Measurements from ENCODE around the gene TBC1D22B.
"Not testable (repeated sequence)": the region's sequence is repeated elsewhere in the genome, so short reads cannot be mapped to it uniquely, and the experiment has no call there.

TBC1D22B gene

GRCh38 chr6:37323580-37323979 is 66.0 kb downstream of the TBC1D22B start:
- DNase-seq (ENCODE audit: low read depth), result no peak
- no peak overlapping the region for H3K4me3 ChIP-seq (ENCODE audit: low read depth, low read length)
- TF ChIP-seq POLR2A (IDR thresholded peaks at IDR 0.05; ENCODE audit: extremely low read depth, insufficient read length), result no peak
- TF ChIP-seq CTCF (IDR thresholded peaks at IDR 0.05; ENCODE audit: low read depth, low read length), result no peak
- TF ChIP-seq MAX (IDR thresholded peaks at IDR 0.05; ENCODE audit: low read depth, low read length), result no peak
- no peak for TF ChIP-seq MYC (IDR thresholded peaks at IDR 0.05; ENCODE audit: low read depth, low read length)

- peak; percentile 23 for DNase-seq (ENCODE audit: low read depth)
- no peak for TF ChIP-seq CTCF (IDR thresholded peaks at IDR 0.05; ENCODE audit: low read depth, low read length)
- TF ChIP-seq POLR2A (IDR thresholded peaks at IDR 0.05; ENCODE audit: extremely low read depth, insufficient read length), result no peak
- TF ChIP-seq MAX (IDR thresholded peaks at IDR 0.05; ENCODE audit: low read depth, low read length), result no peak
- no peak overlapping the region for H3K4me3 ChIP-seq (ENCODE audit: low read depth, low read length)
These were observed 66.8 kb downstream of the TBC1D22B start for GRCh38 chr6:37324131-37325033.

GRCh38 chr6:37330345-37330744 is 72.8 kb downstream of the TBC1D22B start:
- not testable (repeated sequence) for DNase-seq (ENCODE audit: low read depth); H3K4me3 ChIP-seq (ENCODE audit: low read depth, low read length)

GRCh38 chr6:37331047-37331446 is 73.5 kb downstream of the TBC1D22B start:
- TF ChIP-seq POLR2A (IDR thresholded peaks at IDR 0.05; ENCODE audit: extremely low read depth, insufficient read length) (no peak), MAX (IDR thresholded peaks at IDR 0.05; ENCODE audit: low read depth, low read length) (no peak), MYC (IDR thresholded peaks at IDR 0.05; ENCODE audit: low read depth, low read length) (no peak)
- no peak overlapping the region for H3K4me3 ChIP-seq (ENCODE audit: low read depth, low read length)
- DNase-seq (ENCODE audit: low read depth), result no peak

- TF ChIP-seq MYC (IDR thresholded peaks at IDR 0.05; ENCODE audit: low read depth, low read length), result no peak
- no peak for DNase-seq (ENCODE audit: low read depth)
- no peak overlapping the region for H3K4me3 ChIP-seq (ENCODE audit: low read depth, low read length)
These were observed 75.3 kb downstream of the TBC1D22B start for GRCh38 chr6:37332894-37333293.

- TF ChIP-seq CTCF (IDR thresholded peaks at IDR 0.05; ENCODE audit: low read depth, low read length) (no peak), MAX (IDR thresholded peaks at IDR 0.05; ENCODE audit: low read depth, low read length) (no peak), POLR2A (IDR thresholded peaks at IDR 0.05; ENCODE audit: extremely low read depth, insufficient read length) (no peak), MYC (IDR thresholded peaks at IDR 0.05; ENCODE audit: low read depth, low read length) (no peak)
- no peak overlapping the region for H3K4me3 ChIP-seq (ENCODE audit: low read depth, low read length)
- DNase-seq (ENCODE audit: low read depth), result no peak
These were observed 76.5 kb downstream of the TBC1D22B start for GRCh38 chr6:37334047-37334446.

- not testable (repeated sequence) for H3K4me3 ChIP-seq (ENCODE audit: low read depth, low read length); DNase-seq (ENCODE audit: low read depth)
These were observed 80.7 kb downstream of the TBC1D22B start for GRCh38 chr6:37338317-37338716.

- H3K4me3 ChIP-seq (ENCODE audit: low read depth, low read length), result no peak overlapping the region
- DNase-seq (ENCODE audit: low read depth), result no peak
- no peak for TF ChIP-seq MYC (IDR thresholded peaks at IDR 0.05; ENCODE audit: low read depth, low read length)
- no peak for TF ChIP-seq POLR2A (IDR thresholded peaks at IDR 0.05; ENCODE audit: extremely low read depth, insufficient read length)
These were observed 81.2 kb downstream of the TBC1D22B start for GRCh38 chr6:37338745-37339255.
